HL-60 (cell line): ENCODE data around the gene TH.

ENCODE experiments used
- GABPA ChIP-seq: IDR thresholded peaks from 2 replicates; pipeline ENCODE4 v1.6.1; 2012; ENCODE audit warnings: low read depth
- POLR2AphosphoS5 ChIP-seq: IDR thresholded peaks from 2 replicates; pipeline ENCODE4 v1.6.1; 2012; ENCODE audit warnings: low read depth
- SPI1 ChIP-seq: IDR thresholded peaks from 2 replicates; pipeline ENCODE4 v1.6.1; 2012; ENCODE audit warnings: low read depth, mild to moderate bottlenecking, borderline replicate concordance
- TF ChIP-seq, protein P1 (sequence below): IDR thresholded peaks from one replicate; pipeline ENCODE4 v1.5.1; 2011; ENCODE audit warnings: low read length, control low read depth, inconsistent platforms; ENCODE audit not compliant: insufficient read depth
- TF ChIP-seq, protein P2 (sequence below): IDR thresholded peaks from 2 replicates; pipeline ENCODE4 v1.6.1; 2012; ENCODE audit warnings: low read depth; ENCODE audit not compliant: insufficient replicate concordance

DNA sequence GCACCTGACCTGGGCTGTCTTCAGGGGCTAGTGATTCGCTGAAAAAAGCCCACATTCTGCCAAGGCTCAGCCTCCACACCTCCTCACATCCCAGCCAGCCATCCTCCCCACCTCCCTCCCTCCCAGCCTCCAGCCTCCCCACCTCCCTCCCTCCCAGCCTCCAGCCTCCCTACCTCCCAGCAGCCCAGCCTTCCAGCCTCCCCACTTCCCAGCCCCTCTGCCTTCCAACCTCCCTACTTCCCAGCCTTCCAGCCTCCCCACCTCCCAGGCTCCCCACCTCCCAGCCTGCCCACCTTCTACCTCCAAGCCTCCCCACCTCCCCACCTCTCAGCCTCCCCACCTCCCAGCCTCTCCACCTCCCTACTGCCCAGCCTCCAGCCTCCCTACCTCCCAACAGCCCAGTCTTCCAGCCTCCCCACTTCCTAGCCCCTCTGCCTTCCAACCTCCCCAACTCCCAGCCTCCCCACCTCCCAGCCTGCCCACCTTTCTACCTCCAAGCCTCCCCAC, 33.7 kb upstream of the TH start:
- TF ChIP-seq, protein P1, sequence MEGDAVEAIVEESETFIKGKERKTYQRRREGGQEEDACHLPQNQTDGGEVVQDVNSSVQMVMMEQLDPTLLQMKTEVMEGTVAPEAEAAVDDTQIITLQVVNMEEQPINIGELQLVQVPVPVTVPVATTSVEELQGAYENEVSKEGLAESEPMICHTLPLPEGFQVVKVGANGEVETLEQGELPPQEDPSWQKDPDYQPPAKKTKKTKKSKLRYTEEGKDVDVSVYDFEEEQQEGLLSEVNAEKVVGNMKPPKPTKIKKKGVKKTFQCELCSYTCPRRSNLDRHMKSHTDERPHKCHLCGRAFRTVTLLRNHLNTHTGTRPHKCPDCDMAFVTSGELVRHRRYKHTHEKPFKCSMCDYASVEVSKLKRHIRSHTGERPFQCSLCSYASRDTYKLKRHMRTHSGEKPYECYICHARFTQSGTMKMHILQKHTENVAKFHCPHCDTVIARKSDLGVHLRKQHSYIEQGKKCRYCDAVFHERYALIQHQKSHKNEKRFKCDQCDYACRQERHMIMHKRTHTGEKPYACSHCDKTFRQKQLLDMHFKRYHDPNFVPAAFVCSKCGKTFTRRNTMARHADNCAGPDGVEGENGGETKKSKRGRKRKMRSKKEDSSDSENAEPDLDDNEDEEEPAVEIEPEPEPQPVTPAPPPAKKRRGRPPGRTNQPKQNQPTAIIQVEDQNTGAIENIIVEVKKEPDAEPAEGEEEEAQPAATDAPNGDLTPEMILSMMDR = no peak
- TF ChIP-seq POLR2AphosphoS5 (no peak), GABPA (no peak), SPI1 (no peak)
- TF ChIP-seq, protein P2, sequence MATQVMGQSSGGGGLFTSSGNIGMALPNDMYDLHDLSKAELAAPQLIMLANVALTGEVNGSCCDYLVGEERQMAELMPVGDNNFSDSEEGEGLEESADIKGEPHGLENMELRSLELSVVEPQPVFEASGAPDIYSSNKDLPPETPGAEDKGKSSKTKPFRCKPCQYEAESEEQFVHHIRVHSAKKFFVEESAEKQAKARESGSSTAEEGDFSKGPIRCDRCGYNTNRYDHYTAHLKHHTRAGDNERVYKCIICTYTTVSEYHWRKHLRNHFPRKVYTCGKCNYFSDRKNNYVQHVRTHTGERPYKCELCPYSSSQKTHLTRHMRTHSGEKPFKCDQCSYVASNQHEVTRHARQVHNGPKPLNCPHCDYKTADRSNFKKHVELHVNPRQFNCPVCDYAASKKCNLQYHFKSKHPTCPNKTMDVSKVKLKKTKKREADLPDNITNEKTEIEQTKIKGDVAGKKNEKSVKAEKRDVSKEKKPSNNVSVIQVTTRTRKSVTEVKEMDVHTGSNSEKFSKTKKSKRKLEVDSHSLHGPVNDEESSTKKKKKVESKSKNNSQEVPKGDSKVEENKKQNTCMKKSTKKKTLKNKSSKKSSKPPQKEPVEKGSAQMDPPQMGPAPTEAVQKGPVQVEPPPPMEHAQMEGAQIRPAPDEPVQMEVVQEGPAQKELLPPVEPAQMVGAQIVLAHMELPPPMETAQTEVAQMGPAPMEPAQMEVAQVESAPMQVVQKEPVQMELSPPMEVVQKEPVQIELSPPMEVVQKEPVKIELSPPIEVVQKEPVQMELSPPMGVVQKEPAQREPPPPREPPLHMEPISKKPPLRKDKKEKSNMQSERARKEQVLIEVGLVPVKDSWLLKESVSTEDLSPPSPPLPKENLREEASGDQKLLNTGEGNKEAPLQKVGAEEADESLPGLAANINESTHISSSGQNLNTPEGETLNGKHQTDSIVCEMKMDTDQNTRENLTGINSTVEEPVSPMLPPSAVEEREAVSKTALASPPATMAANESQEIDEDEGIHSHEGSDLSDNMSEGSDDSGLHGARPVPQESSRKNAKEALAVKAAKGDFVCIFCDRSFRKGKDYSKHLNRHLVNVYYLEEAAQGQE = no peak
